ENCODE results near the gene RGSL1.

RGSL1 gene

DNA sequence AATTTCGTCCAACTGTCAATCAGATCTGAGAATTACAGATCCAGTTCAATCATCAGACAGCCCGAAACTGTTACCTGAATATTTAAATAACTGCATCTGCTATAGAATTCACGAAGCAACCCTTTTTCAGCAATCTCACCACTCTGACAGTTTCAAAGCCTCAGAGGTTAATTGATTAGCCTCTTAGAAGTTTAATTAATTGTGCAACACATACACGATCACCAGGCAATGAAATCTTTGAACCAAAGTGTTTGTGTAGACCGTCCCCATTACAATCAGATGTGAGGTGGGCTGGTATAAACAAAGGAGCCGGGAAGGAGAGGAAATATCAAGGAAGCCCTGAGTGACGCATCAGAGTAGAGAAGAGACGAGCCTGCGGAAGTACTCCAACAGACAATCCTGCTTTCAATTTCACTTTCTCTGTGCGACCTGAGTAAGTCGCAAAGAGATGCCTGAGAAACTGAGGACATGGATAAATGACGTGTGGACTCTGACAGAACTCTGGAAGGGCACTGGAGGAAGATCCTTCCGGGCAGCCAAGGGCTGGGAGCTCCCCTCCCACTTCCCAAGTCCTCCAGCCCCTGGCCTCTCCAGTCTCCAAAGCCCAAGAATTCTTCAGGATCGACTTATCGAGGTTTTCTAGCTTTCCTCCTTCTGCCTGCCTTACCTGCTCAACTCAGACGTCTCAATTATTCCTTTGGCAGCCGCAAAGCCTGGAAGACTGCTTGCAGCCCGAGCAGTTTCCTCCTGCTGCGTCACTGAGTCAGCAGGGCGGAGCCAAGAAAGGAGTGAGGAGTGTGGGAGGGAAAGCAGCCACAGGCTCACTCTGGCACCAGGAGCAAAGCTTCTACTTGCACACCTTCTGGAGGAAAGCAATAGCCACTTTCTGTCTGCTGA, 138.8 kb downstream of the RGSL1 start, which contains the start of gene RNASEL:
RNASEL (minus strand) TSS at position 757 of the 897 bp plus-strand sequence. CDS start 2,450 bp downstream, outside the sequence.
- no peak for DNase-seq (ENCODE audit: low spot score)

DNA sequence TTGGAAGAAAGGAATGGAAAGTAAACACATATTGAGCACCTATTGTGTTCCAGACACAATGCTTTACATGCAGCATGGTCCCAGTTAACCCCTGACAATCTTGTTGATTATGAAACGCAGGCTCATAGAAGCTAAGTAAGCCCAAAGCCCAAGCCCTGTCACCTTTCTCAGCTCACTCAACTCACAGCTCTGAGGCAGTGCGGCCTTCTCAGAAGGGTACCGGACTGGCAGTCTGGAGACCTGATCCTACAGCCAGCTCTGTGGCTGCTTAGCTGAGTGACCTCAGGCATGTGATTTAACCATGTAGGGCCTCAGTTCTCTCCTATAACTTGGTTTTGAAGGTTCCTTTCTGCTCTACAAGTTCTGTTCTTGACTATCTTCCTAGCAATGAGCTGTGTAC, 139.6 kb downstream of the RGSL1 start:
- no peak for DNase-seq (ENCODE audit: low spot score)

DNA sequence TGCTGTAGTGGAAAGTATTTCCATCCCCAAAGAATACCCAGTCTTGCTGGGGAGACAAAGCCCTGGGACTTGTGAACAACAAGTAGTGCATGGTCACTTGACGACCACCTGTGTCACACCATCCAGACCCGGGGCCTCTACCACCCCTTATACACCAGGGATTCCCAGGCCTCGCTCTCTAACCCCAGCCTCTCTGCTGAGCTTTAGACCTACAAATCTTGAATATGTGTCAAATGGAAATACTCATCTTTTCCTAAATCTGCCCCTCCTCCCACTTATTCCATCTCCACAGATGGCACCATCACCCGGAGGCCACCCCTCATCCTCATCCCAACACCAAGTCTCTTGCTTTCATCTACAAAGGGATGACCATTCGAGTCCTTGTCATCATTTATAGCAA, 140.0 kb downstream of the RGSL1 start:
- no peak for DNase-seq (ENCODE audit: low spot score)

DNA sequence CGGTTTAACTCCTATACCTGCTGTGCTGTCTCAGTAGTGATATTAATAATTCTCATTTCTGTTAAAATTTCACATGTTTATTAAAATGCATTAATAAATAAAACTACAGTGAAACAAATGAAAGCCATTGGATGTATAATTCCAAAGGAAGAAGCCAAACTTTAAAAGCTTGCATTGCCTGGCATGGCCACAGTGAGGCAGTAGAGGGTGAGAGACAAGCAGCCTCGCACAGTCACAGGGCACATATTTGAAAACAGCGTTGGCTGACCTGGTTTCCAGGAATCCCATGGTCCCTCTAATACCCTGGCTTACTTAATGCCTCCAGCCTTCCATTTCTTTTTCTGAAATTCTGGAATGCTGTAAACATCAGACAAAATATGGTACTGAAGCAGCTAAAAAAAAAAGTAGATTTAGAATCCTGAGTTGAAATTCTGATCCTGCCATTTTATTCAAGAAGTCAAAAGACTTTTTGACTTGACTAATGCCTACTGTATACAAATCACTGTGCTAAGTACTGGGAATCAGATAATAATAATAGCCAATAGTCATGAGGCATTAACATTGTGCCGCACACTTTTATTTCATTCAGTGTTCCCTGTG, 145.8 kb downstream of the RGSL1 start:
- DNase-seq (ENCODE audit: low spot score), result no peak

DNA sequence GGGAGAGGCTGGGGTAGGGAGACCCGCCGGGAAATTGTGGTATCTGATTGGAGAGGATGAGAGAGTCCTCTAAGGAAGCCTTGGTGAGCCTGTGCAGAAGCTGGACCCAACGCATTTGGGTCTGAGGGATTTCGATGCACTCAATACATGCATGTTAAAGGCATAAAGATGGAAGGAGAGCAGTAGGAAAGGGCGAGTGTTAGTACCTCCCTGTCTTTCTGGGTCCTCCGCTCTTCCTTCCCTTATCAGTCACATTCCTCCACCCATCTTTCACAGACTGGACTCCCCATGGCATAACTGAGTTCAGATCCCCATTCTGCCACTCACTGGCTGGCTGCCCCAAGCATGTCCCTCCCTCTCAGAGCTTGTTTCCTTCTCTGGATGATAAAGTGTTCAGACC, 147.0 kb downstream of the RGSL1 start:
- DNase-seq (ENCODE audit: low spot score), result no peak

DNA sequence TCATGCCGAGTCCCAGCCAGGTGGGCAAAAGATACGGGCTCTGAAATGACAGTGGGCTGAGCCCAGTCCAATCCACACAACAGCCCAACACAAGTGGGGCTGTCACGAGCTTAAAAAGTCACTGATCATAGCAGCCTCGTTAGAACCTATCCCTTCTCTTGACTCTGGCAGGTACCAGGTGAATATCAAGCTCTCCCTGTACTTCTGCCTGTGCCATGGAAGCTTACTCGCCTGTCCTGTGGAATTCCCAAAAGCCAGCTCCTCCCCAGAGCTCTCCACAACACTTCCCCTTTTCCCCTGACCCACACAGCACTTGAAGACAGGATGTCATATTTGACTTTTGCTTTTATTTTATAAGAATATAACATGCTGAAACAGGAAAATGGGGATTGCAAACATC, 148.3 kb downstream of the RGSL1 start:
- no peak for DNase-seq (ENCODE audit: low spot score)

DNA sequence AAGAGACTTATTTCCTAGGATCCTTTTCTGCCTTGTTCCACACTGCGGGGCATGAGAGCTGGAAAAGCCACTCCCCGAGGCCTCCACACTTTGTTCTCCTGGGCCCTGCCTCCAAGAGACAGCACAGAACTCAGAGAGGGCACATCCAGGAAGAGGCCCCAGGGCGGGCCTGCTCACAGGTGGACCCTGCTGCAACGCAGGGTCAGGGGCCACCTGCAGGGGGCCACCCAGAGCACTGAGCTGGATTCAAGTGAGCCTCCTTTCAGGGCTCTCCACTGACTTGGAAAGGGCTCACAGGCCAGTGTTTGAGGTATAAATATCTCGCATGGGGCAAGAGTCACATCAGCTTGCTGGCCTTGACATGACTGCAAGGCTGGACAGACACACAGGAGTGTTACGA, 149.4 kb downstream of the RGSL1 start:
- DNase-seq (ENCODE audit: low spot score), result no peak

DNA sequence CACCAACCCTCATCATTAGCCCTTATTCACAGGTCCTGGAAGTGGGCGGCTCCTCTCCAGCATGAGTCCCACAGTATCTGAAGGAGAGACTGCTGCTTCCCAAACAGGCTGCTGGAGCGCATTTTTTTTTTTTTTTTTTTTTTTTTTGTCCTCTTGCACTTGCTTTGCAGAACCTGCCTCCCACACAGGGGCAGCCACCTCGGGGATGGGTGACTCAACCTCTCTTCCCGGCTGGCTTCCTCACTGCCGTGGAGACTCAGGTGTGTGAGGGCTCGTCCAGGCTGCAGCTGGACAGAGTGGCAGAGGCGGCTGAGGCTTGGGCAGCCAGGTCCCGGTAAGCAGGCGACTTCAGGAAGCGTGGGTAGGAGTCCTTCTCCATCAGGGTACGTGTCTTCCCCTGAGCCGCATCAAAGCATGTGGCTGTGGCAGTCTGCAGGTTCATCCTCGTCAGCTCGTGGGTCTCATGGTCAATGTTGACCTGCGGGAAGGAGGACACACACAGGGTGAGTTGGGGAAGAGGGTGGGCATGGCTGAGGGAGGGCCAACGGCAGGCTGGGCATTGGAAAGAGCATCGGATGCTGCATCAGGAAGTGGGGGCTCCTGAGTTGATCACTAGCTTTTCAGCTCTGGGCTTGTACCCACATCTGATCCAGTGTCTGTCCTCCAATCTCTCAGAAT, 150.2 kb downstream of the RGSL1 start:
- DNase-seq (ENCODE audit: low spot score), result no peak

DNA sequence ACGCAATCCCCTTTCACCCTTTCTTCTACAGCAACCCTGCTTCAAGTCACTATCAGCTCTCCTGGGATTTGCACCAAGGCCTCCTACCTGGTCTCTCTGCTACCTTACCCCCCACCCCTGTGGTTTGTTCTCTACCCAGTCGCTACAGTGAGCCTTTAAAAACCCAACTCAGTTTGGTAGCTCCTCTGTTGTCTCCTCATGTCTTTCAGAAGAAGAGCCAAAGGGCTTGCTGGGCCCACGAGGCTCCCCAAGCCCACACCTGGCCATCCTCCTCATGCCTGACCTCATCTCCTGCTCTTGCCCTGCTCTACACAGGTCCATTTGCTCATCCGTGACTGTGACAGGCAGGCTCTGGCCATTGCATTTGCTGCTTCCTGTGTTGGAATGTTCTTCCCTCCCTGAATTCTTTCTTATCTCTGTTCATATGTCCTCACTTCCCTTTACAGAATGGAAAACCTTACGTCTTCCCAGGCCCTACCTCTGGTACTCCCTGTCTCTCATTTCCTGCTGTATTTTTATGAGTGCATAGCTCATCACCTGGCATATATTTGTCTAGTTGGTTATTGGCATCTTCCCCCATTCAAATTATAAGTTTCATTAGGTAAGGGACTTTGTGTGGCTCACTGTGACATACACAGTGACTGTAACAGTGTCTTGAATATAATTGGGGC, 150.9 kb downstream of the RGSL1 start:
- no peak for DNase-seq (ENCODE audit: low spot score)

DNA sequence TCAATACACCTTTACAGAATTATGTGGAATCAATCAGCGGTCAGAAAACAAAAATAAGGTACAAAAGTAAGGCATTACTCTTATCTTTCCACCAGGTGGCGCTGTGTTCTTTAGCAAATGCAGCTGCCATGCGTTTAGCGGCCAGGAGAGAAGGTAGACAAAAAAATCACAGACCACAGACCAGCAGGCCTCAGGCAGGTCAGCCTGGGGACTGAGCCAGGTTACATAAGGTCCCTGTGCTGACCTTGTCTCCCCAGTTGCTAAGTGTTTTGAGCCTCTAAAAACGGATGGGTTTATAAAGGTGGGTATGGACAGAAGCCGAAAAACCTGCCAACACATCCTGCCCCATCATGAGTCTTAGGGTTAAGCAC, 151.5 kb downstream of the RGSL1 start:
- no peak for DNase-seq (ENCODE audit: low spot score)

DNA sequence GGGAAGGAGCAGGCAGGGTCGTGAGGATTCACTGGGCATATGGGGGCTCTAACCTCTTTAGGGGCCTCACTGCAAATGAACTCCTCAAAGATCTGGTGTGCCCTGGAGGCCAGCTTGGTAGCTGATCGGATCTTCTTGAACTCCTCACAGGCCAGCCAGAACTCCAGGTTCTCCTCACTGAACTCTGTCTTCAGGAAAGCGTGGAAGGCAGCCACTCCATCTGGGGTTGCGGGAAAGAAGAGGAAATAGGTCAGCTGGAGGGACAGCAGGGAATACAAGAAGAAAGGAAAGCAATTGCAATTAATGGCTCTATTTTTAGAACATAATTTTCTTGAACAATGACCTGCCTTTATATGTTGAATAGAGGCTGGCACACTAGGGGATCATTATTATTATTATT, 152.0 kb downstream of the RGSL1 start:
- no peak for DNase-seq (ENCODE audit: low spot score)

DNA sequence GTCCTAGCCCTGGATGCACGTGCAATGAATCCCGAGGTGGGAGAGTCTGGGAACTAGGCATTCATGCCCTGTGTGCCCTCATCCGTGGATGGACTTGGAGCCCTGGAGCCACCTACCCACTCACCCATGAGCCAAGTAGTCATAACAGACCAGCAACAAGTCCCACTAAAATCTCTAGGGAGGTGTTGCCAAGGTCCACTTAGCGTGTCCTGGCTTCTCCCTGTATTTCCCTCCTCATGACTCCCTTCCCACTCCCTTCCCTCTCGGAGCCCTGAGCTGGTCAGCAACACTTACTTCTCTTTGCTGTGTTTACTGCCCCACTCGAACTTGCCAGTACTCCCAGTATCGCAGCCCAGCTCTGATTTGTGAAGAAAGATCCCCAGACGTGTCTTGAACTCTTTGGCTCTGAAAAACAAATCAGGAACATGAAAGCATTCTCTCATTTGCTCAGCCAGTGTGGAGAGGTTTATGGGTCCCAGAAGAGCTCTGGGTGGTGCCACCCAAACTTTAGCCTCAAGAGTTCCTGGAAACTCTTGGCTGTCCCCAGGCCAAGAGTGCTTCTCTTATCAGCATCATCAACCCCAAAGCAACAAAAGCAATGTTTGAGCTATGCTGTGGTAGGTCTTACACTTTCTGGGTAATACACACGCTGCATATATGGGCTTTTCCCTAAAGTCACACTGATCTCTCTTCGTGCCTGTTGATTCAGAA, 153.1 kb downstream of the RGSL1 start:
- DNase-seq (ENCODE audit: low spot score), result no peak

DNA sequence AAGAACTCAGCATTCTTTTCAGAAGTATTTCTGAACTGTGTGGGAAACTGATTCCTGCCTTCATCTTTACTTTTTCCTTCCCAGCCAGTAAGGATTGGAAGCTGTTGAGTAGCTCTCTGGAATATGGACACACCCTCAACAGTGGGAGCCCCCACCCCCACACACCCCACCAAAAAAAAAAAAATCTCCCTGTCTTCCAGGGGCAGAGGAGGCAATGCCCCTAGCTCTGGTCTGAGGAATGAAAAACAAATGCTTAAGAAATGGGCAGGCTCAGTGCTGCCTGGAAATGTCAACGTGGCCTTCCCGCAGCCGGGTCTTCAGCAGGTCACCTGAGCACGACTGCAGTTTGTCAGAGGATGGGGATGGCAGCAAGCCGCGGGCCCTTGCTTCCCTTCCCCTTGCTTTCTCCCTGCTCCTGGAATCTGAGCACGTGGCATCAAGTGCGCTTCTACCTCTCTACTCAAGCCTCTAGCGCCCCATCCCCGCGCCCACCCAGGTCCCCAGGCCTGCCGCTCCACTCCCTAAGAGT, 153.8 kb downstream of the RGSL1 start:
- DNase-seq (ENCODE audit: low spot score), result no peak

DNA sequence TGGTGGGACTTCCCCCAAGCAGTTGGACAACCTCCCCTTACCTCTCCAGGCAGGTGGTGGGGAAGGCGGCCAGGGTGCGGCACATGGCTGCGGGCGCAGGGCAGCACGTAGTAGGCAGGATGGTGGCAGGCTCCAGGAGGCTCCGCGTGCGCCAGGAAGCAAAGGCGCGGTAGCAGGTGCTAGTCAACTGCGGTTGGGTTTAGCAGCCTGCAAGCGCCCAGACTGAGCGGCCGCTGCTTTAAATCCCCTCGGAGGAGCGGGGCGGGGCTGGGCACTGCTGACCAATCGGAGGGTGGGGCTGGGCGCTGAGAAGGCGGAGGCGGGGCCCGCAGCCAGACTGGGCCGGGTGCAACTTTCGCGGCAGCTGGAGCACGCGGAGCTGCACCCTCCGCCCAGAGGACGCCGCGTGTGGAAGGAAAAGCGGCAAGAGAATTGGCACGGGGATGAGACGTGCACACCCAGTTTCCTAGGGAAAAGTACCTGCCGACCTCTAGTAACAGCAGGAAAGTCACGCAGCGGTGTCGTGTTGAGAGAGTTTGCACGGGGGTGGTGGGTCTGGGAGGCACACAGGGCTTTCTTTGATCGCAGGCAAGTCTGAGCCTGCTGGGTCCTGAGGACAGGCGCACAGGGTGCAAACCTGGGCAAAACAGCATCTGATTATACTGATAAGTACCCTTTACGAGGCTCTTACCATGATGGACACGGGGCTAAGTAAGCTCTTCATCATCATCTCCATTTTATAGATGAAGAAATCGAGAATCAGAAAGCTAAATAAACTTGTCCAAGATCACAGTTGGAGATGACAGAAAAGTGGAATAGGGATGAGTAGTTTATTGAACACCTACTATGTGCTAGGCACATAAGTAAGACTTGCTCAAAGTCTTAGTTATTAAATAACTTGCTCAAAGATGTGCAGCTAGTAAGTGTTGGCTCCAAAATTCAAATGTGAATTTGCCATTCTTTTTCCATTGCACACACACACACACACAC, 154.5 kb downstream of the RGSL1 start, which contains the start of gene RGS16:
RGS16 (minus strand) TSS at position 215 of the 990 bp plus-strand sequence; CDS start at position 85, 130 bp downstream.
- peak; percentile 95 for DNase-seq (ENCODE audit: low spot score)

DNA sequence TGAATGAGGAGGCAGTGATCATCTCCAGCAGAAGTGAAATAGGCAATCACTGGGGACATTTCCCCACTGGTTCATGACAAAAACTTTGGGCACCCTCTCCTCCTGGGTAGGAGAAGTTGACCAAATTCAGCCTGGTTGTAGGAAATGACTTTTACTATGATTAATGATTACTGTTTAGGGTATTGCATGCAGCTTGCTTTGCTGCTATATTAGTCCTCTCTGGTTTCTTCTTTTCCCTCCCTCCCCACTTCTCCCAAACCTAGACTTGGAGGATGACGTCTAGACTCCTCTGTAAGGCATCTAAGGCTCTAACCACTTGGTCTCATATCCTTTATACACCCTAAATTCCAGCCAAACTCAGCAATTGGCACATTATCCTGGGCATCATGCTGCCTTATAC, 157.6 kb downstream of the RGSL1 start:
- no peak for DNase-seq (ENCODE audit: low spot score)

DNA sequence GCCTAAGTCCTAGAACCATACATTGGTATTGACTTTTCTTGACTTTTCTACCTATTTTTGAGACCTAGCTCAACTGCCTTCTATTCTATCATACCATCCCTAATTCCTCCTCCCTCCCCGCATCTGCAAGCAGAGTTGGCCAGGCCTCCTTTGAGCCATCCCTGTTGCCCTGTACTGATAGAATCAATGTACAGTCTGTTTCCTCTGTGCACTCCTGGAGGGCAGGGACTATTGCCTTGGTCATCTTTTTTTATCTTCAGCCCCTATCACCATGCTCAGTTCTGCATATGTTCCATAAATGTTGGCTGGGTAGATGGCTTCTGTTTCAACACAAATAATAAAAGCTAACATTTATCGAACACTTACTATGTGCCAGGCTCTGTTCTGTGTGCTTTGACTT, 158.3 kb downstream of the RGSL1 start:
- DNase-seq (ENCODE audit: low spot score), result no peak

DNA sequence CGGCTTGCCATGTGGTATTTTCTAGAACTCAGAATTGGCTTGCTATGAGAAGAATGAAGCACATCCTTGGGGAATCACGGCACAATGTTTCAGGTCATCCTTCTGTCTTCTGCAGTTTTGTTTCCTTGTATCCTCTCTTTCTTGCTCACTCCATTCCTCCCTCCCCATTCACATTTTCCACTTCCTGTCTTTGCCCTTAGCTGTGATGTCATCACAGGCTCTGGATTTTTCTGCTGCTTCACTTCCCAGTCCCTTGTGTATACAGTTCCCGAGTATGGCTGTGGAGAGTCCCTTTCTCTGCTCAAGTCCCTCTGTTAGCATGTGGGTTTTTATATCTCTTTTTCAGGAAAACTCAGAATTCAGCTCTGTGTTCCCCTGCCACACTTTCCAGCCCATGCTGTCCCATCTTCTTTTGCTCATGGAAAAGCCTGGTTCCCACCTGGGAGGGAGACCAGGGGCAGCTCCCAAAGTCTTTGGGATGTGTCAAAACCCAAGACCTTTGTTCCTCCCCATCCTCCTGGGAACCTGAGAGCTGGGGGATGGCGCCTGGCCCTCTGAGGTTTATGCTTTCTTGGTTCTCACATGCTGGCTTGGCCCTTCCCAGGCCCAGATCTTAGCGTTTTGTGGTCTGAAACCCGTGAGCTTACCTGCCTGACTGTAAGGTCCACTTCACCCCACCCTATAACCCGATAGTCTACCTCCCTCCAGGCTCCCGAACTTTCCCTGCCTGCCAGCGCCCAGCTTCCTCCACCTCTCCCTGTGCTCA, 159.1 kb downstream of the RGSL1 start:
- DNase-seq (ENCODE audit: low spot score), result no peak
